Progenitor cell of endocrine pancreas (in vitro differentiated cells): Measurements from ENCODE around the gene SSH2. TPM values are rescaled to one million over a fixed set of nuclear protein-coding genes. Genes with fewer than 3 reads are reported as not detected.
"Not testable (repeated sequence)": the region's sequence is repeated elsewhere in the genome, so short reads cannot be mapped to it uniquely, and the experiment has no call there.

Experiments
- DNase-seq: peaks from one replicate; pipeline ENCODE4 v3.0.0; 2021; ENCODE audit warnings: low spot score; ENCODE audit not compliant: unreplicated experiment
- H3K27ac Mint-ChIP-seq: 2 replicates; pipeline ENCODE4 v1.8.0; 2021; ENCODE audit warnings: mild to moderate bottlenecking, moderate library complexity, mixed read lengths
- H3K27me3 Mint-ChIP-seq: 2 replicates; pipeline ENCODE4 v1.8.0; 2021; ENCODE audit warnings: mixed read lengths
- H3K36me3 Mint-ChIP-seq: 2 replicates; pipeline ENCODE4 v1.8.0; 2022; ENCODE audit warnings: mixed read lengths; ENCODE audit not compliant: insufficient read depth
- H3K4me1 Mint-ChIP-seq: 2 replicates; pipeline ENCODE4 v1.8.0; 2021; ENCODE audit warnings: low read depth, mixed read lengths
- H3K4me3 Mint-ChIP-seq: 2 replicates; pipeline ENCODE4 v1.8.0; 2021; ENCODE audit warnings: low read depth, mild to moderate bottlenecking, moderate library complexity, mixed read lengths
- H3K9me3 Mint-ChIP-seq: 2 replicates; pipeline ENCODE4 v1.8.0; 2021; ENCODE audit warnings: low read depth, mixed read lengths
- total RNA-seq: library from RNA; stranded (reverse); gene quantifications from 2 replicates; pipeline ENCODE4 v1.2.1, GENCODE V29; 2021
- TF ChIP-seq, protein P1 (sequence below): fragments of 200-600 bp; sonication (generic); IDR thresholded peaks from one replicate; pipeline ENCODE4 v1.5.0; 2021; ENCODE audit warnings: antibody characterized with exemption, mild to moderate bottlenecking; ENCODE audit not compliant: unreplicated experiment

Gene SSH2
- total RNA-seq, 1 donor from 2014 or later, result 20.7 TPM

DNA sequence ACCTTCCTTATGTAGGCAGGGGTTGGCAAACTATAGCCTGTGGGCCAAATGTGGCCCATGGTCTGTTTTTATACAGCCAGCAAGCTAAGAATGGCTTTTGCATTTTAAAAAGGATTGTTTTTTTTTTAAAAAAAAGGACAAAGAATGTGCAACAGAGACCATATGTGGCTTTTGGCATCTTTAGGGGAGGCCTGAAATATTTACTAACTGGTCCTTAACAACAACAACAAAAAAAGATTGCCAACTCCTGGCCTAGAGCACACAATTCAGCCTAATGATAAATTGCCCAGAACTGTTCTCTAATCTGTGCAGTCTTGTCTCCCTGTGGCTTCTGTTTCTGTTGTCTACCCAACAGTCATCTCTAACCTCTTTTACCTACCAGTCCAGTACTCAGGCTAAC, 67.1 kb downstream of the SSH2 start:
- no peak overlapping the region for H3K27ac Mint-ChIP-seq
- no peak for DNase-seq
- no peaks in the 10 kb centered on the region for H3K27me3 Mint-ChIP-seq
- TF ChIP-seq, protein P1, sequence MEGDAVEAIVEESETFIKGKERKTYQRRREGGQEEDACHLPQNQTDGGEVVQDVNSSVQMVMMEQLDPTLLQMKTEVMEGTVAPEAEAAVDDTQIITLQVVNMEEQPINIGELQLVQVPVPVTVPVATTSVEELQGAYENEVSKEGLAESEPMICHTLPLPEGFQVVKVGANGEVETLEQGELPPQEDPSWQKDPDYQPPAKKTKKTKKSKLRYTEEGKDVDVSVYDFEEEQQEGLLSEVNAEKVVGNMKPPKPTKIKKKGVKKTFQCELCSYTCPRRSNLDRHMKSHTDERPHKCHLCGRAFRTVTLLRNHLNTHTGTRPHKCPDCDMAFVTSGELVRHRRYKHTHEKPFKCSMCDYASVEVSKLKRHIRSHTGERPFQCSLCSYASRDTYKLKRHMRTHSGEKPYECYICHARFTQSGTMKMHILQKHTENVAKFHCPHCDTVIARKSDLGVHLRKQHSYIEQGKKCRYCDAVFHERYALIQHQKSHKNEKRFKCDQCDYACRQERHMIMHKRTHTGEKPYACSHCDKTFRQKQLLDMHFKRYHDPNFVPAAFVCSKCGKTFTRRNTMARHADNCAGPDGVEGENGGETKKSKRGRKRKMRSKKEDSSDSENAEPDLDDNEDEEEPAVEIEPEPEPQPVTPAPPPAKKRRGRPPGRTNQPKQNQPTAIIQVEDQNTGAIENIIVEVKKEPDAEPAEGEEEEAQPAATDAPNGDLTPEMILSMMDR, result no peak
- H3K4me1 Mint-ChIP-seq, result peaks cover 3% of the 10 kb centered on the region
- H3K36me3 Mint-ChIP-seq, result peaks cover under 1% of the 10 kb centered on the region
- H3K4me3 Mint-ChIP-seq, result no peak overlapping the region
- peaks cover 6% of the 10 kb centered on the region for H3K9me3 Mint-ChIP-seq

GRCh38 chr17:29862127-29862526, 67.9 kb downstream of the SSH2 start:
- peaks cover 3% of the 10 kb centered on the region for H3K4me1 Mint-ChIP-seq
- peaks cover 10% of the 10 kb centered on the region for H3K9me3 Mint-ChIP-seq
- TF ChIP-seq, protein P1, result no peak
- no peaks in the 10 kb centered on the region for H3K27me3 Mint-ChIP-seq
- no peak for DNase-seq
- no peak overlapping the region for H3K27ac Mint-ChIP-seq
- H3K4me3 Mint-ChIP-seq, result no peak overlapping the region
- peaks cover 4% of the 10 kb centered on the region for H3K36me3 Mint-ChIP-seq

DNA sequence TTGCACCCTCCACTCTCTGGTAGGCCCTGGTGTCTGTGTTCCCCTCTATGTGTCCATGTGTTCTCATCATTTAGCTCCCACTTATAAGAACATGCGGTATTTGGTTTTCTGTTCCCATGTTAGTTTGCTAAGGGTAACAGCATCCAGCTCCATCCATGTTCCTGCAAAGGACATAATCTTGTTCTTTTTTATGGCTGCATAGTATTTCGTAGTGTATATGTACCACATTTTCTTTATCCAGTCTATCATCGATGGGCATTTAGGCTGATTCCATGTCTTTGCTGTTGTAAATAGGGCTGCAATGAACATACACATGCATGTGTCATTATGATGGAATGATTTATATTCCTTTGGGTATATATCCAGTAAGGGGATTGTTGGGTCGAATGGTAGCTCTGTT, 70.6 kb downstream of the SSH2 start:
- H3K4me1 Mint-ChIP-seq, H3K4me3 Mint-ChIP-seq, DNase-seq, H3K36me3 Mint-ChIP-seq, H3K27ac Mint-ChIP-seq, H3K27me3 Mint-ChIP-seq: not testable (repeated sequence)
- peaks cover 13% of the 10 kb centered on the region for H3K9me3 Mint-ChIP-seq

DNA sequence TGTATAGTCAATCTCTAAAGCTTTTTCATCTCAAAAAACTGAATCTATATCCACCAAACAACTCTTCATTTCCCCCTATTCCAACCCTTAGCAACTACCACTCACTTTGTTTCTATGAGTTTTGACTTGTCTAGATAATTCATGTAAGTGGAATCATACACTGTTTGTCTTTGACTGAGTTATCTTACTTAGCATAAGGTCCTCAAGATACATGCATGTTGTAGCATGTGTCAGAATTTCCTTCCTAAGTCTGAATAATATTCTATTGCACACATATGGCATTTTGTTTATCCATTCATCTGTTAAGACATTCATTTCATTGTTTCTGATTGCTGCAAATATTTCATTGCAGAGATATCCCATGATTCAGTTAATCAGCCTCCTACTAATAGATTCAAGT, 72.2 kb downstream of the SSH2 start:
- Mint-ChIP-seq H3K4me1 (no peaks in the 10 kb centered on the region), H3K9me3 (peaks cover 13% of the 10 kb centered on the region), H3K4me3 (no peak overlapping the region), H3K36me3 (peaks cover 8% of the 10 kb centered on the region), H3K27ac (no peak overlapping the region), H3K27me3 (no peaks in the 10 kb centered on the region)
- TF ChIP-seq, protein P1, result no peak
- no peak for DNase-seq

DNA sequence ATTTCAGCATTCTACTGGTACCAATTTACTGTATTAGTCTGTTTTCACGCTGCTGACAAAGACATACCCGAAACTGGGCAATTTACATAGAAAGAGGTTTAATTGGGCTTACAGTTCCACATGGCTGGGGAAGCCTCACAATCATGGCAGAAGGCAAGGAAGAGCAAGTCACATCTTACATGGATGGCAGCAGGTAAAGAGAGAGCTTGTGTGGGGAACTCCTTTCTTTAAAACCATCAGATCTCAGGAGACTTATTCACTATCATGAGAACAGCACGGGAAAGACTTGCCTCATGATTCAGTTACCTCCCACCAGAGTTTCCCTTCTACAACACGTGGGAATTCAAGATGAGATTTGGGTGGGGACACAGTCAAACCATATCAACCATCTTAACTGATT, 72.9 kb downstream of the SSH2 start:
- H3K9me3 Mint-ChIP-seq, result peaks cover 13% of the 10 kb centered on the region
- H3K4me1 Mint-ChIP-seq, H3K4me3 Mint-ChIP-seq, DNase-seq, H3K27ac Mint-ChIP-seq, H3K36me3 Mint-ChIP-seq, H3K27me3 Mint-ChIP-seq: not testable (repeated sequence)

- Mint-ChIP-seq H3K36me3 (peaks cover 8% of the 10 kb centered on the region), H3K27me3 (no peaks in the 10 kb centered on the region), H3K27ac (no peak overlapping the region), H3K4me1 (no peaks in the 10 kb centered on the region), H3K9me3 (peaks cover 13% of the 10 kb centered on the region), H3K4me3 (no peak overlapping the region)
- no peak for DNase-seq
- TF ChIP-seq, protein P1, result no peak
Observed at GRCh38 chr17:29855686-29856085, 74.3 kb downstream of the SSH2 start.
